A673 (cell line): ENCODE results near the gene WDFY3.

Experiments
- EZH2 ChIP-seq: fragments of 200-600 bp; sonication (generic); IDR thresholded peaks from 2 replicates; pipeline ENCODE4 v1.6.1; 2017; ENCODE audit warnings: borderline replicate concordance, low read depth, mild to moderate bottlenecking, mixed read lengths, antibody characterized with exemption, low read length; ENCODE audit not compliant: poor library complexity, severe bottlenecking
- TF ChIP-seq, protein P1 (sequence below): fragments of 300-800, 200-600 bp; sonication (generic); conservative IDR thresholded peaks from 2 replicates; pipeline ENCODE4 v1.5.1; 2017; ENCODE audit warnings: low read depth, mild to moderate bottlenecking, antibody characterized with exemption, low read length, moderate library complexity, mixed read lengths

DNA sequence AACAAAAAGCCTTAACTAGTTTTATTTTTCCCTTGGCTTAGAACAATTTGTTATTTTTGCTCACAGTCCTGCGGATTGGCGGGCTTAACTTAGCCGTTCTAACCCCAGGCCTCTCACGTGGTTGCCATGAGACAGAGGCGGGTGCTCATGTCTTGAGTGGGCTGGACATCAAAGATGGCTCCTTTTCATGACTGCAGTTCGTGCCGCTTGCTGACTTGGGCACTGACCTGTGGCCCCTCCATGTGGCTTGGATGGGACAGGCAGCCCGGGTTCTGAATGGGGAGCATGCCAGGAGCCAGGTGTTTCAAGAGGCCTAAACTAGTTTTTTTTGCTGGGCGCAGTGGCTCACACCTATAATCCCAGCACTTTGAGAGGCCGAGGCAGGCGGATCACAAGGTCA is 342.8 kb downstream of the WDFY3 start:
- TF ChIP-seq, protein P1, sequence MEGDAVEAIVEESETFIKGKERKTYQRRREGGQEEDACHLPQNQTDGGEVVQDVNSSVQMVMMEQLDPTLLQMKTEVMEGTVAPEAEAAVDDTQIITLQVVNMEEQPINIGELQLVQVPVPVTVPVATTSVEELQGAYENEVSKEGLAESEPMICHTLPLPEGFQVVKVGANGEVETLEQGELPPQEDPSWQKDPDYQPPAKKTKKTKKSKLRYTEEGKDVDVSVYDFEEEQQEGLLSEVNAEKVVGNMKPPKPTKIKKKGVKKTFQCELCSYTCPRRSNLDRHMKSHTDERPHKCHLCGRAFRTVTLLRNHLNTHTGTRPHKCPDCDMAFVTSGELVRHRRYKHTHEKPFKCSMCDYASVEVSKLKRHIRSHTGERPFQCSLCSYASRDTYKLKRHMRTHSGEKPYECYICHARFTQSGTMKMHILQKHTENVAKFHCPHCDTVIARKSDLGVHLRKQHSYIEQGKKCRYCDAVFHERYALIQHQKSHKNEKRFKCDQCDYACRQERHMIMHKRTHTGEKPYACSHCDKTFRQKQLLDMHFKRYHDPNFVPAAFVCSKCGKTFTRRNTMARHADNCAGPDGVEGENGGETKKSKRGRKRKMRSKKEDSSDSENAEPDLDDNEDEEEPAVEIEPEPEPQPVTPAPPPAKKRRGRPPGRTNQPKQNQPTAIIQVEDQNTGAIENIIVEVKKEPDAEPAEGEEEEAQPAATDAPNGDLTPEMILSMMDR, result no peak
- TF ChIP-seq EZH2, result no peak
